Sciatic nerve (tissue), 2 donors: ENCODE data around the gene APOB. TPM values are rescaled to one million over a fixed set of nuclear protein-coding genes. Genes with fewer than 3 reads are reported as not detected.
A peak's percentile ranks its signal among the peaks of the same experiment; 100 is the strongest.

ENCODE experiments used
- ATAC-seq: fragments of 200-7000 bp; cut with Tn5 transposase; one replicate; pipeline ENCODE4 v1.9.1; 2020; ENCODE audit warnings: mild to moderate bottlenecking, moderate library complexity
- DNase-seq: peaks from one replicate; pipeline ENCODE4 v3.0.0-alpha.2; 2020; ENCODE audit warnings: low spot score
- intact Hi-C: fragments of 100-400 bp; cut with DNase I; formaldehyde crosslinking; loops from one replicate; pipeline ENCODE4 v1.14.2; 2022
- total RNA-seq: library from RNA; stranded (reverse); fragmentation: NEBNext Ultra II Directional; extraction: Animal tissue kit (Norgen Biotek cat#: 25700); gene quantifications from one replicate; pipeline ENCODE4 v1.2.1, GENCODE V29; 2021
- donor health status: DM: no; HTN: no; CAD: no.
- donor health status: DM: no; HTN: no; CAD: no.

Gene APOB, protein sequence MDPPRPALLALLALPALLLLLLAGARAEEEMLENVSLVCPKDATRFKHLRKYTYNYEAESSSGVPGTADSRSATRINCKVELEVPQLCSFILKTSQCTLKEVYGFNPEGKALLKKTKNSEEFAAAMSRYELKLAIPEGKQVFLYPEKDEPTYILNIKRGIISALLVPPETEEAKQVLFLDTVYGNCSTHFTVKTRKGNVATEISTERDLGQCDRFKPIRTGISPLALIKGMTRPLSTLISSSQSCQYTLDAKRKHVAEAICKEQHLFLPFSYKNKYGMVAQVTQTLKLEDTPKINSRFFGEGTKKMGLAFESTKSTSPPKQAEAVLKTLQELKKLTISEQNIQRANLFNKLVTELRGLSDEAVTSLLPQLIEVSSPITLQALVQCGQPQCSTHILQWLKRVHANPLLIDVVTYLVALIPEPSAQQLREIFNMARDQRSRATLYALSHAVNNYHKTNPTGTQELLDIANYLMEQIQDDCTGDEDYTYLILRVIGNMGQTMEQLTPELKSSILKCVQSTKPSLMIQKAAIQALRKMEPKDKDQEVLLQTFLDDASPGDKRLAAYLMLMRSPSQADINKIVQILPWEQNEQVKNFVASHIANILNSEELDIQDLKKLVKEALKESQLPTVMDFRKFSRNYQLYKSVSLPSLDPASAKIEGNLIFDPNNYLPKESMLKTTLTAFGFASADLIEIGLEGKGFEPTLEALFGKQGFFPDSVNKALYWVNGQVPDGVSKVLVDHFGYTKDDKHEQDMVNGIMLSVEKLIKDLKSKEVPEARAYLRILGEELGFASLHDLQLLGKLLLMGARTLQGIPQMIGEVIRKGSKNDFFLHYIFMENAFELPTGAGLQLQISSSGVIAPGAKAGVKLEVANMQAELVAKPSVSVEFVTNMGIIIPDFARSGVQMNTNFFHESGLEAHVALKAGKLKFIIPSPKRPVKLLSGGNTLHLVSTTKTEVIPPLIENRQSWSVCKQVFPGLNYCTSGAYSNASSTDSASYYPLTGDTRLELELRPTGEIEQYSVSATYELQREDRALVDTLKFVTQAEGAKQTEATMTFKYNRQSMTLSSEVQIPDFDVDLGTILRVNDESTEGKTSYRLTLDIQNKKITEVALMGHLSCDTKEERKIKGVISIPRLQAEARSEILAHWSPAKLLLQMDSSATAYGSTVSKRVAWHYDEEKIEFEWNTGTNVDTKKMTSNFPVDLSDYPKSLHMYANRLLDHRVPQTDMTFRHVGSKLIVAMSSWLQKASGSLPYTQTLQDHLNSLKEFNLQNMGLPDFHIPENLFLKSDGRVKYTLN (N-terminal part only)
- 2.9 TPM for total RNA-seq

DNA sequence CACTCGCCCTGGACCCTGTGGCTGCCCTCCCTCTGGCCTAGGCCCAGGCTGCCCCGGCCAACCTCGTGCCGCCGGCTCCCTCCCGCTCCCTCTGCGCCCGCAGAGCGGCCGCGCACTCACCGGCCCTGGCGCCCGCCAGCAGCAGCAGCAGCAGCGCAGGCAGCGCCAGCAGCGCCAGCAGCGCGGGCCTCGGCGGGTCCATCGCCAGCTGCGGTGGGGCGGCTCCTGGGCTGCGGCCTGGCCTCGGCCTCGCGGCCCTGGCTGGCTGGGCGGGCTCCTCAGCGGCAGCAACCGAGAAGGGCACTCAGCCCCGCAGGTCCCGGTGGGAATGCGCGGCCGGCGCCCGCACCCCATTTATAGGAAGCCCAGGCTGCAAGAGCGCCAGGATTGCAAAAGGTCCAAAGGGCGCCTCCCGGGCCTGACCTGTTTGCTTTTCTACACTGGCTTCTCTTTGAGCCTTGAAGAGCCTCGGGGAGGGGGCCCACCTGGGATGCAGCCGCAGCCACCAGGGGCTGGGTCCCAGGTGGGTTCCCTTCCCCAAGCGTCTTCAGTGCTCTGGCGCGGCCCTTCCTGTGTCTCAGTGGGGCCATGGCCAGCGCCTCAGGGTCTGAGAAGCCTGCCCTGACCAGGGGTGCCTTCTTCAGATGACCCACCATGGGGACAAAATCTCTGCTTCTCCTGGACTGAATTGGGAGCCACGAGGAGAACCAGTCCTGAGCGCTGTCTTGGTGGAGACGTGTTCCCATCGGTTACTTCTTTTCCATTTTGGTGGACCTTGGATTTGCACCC, at the start of gene APOB:
Gene APOB, minus strand, starts transcription at position 330 of the 789 bp plus-strand sequence. Its CDS starts 128 bp downstream, at position 202.
- DNase-seq (no peak), ATAC-seq (peak; percentile 56)
- intact Hi-C loops: loop anchor here (10.0 kb wide), 1 partner anchor 71 kb away; no protein-coding TSS in a partner anchor

DNA sequence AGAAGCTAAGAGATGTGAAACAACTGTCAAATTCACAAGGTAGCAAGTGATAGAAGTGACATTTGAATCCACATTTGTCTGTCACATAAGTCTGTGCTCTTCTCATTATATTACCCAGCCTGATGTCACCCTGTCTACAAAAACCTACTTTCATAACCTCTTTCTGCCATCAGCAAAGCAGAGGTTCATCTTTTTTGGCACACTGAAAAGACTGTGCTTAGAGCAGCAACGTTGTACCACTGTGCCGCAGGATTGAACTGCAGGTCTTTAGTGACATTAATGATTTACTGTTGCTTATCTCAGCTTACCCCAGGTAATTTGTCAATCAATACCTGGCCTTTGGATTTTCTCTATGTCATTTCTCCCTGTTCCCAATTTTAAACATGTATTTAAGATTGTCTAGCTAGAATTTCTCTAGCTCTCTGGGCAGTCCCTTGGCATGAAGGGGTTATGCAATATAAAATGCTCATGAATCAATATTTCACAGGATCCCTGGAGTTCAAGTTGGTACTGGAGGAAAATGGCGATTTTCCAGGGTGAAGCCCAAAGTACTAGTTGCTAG, 48.5 kb upstream of the APOB start:
- intact Hi-C loops: no loop called here
- DNase-seq: no peak
- no peak for ATAC-seq

DNA sequence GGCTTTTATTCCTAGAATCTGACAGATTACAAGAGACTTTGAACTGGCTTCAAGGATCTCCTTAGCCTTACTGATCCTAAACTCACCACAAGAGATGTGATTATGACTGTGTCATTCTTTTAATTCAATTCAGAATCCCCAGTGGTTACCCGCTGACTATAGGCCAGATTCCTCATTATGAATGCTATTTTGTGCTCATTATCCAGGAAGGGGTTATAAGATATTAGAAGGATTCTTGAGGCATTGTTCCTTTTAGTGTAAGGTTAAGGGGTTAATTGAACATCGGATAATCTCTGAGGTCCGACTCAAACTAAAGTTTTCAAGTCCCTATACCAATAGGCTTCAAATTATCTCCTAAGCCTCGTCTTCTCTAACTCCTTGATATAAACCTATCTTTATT, 40.5 kb upstream of the APOB start:
- no peak for ATAC-seq
- intact Hi-C loops: no loop called here
- DNase-seq: no peak

DNA sequence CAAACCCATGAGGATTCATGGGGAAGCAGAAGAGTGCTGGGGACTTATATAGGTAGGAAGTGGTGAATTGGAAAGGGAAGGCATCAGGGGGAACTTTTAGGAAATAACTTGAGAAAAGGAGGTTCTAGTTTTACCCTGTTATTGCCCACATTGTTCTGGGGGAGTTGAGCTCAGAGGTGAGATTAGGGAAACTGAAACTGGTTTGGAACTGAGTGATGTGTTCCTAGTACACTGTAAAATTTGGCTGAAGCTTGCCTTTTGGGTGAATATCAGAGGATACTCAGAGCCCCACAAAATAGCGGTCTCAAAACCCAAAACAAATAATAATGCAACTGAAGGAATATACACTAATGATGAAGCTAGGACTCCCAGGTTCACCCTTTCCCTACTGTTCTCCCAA, 39.6 kb upstream of the APOB start:
- intact Hi-C loops: no loop called here
- ATAC-seq (no peak), DNase-seq (no peak)

DNA sequence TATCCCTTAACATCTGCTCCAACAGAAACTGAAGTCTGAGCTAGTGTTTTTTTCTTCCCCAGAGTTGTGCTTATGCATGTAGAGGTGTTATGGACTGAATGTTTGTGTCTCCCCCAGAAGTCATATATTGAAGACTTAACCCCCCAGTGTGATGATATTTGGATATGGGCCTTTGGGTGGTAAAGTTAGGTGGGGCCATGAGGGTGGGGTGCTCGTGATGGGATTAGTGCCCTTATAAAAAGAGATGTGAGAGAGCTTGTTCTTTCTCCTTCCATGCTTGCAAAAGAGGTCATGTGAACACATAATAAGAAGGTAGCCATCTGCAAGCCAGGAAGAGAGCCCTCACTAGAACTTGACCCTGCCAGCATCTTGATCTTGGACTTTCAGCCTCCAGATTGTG, 34.4 kb upstream of the APOB start:
- DNase-seq (no peak), ATAC-seq (no peak)
- intact Hi-C loops: no loop called here

DNA sequence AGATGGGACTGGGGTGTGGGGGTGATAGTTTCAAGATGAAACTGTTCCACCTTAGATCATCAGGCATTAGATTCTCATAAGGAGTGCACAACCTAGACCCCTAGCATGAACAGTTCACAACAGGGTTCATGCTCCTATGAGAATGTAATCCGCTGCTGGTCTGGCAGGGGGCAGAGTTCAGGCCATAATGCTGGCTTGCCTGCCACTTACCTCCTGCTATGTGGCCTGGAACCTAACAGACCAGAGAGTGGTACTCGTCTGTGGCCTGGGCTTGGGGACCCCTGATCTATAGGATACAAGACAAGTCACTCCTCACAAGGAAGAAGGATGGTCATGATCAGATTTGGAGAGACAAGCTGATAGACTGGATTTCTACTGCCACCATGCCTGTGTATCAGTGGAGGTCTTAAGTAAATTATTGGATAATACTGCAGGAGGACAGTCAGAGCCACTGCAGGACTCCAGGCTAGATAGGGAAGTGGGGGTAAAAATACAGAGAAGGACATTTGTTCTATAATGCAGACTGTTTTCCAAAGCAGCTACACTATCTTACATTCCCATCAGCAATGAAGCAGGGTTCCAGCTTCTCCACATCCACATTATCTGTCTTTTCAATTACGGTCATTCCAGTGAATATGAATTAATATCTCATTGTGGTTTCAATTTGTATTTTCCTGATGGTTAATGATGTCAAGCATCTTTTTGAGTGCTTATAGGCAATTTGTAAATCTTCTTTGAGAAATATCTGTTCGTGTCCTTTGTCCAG, 28.8 kb upstream of the APOB start:
- no peak for ATAC-seq
- DNase-seq: no peak
- intact Hi-C loops: no loop called here

DNA sequence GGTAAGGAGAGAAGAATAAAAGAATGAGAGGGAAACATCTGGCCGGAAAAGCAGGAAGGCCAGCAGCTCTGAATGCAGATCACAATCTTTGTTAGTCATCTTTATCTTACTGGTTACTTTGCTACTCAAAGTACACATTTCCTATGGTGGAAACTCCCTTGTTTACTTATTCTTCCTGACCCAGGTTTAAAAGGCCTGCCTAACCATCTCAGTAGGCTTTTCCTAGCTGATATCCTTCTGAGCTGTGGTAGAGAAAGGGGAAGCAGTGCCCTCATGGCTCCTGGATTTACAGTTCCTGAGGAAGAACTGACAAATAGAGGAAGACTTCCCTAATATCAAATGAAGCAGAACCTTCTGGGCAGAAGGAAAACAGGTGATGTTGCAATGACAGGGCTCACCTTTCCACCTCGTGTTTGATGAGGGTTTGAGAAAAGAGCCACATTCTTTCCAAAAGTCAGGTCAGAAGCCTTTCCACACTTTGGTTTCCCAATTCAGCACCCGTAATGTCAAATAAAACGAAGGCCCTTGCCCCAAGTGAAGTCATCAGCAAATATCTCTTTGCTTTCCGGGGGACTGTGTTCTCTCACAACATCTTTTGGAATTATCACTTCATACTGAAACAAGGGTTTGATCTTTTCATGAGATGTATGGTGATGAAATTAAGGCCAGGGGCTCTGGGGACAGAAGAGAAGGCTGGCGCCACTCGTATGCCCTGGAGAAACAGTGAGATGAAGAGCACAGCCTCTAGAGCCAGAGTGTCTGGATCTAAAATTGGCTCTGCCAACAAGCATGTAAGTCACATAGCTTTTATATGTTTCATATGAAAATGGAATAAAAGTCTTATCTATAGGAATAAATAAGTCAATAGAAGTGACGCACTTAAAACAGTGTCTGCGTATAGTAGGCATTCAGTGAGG, 26.7 kb upstream of the APOB start:
- intact Hi-C loops: no loop called here
- no peak for ATAC-seq

DNA sequence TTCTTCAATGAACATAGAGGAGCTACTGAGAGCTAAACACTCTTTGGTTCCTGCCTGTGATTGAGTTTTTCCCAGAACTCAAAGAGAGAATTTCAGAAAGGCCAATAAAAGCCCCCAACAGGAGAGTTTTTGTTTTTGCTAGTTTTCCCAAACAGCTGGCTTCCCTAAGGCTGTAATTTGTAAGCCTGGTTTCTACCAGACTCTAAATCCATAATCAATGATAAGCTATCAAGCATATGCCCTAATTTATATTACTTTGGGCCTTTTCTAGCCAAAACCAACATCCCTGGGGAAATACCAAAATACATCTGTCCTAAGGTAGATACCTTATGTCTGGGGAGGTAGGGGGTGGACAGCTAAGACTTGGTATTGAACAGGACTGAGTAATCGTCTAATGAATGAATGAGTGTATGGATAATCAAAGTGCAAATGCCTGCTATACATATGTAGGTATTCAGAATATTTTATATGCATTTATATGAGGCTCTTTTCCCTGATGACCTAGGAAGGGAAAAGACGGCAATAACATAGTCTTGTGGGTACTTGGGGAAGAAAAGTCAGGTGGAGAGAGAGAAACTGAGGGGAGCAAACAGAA, 26.0 kb upstream of the APOB start:
- DNase-seq (no peak), ATAC-seq (no peak)
- intact Hi-C loops: no loop called here

More for the DNA sequence above, 26.7 kb upstream of the APOB start:
- DNase-seq: no peak

DNA sequence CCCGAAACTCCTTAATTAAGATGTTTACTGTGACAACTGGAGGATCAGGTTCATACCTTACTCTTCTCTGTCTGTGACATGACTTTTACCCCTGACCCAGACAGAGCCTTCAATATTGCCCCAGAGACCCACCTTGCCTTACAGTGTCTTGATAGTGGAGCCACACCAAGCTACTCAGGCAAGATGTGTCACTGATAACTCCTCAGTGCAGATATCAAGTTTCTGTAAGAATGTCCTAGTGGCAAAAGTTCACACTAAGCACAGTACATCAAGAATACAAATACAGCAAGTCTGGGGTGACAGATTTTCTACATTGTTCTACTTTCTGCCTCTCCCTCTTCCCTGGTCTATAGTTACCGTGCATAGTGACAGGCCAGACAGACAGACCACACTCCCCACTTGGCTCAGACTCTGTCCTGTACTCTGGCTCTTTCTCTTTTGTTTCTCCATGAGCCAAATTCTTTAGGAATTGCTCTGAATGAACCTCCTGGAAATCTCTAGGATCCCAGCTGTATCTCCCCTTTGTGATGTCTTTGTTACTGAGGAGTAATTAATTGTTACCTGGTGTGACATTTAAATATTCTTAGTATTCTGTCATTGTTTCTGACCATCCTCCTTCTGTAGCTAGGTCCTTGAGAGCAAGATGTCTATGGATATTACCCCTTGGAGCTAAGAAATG, 24.1 kb upstream of the APOB start:
- intact Hi-C loops: no loop called here
- DNase-seq (no peak), ATAC-seq (no peak)

DNA sequence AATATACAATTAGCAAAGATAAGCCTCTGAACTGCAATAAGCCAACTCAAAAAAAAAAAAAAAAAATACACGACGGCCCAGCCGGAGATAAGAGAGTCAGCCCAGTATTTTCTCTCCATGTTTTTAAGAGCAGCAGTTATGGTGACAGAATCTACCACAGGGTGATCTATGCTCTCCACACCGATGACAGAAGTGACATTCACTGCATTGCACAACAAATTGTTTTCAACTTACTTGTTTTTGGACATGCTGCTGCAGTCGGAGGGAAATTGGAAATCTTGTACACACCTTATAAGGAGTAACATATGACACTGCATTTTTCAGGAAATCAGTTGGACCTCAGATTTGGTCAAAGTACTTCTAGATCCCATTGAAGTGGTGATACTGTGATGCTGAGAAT, 23.3 kb upstream of the APOB start:
- ATAC-seq (no peak), DNase-seq (no peak)
- intact Hi-C loops: no loop called here

DNA sequence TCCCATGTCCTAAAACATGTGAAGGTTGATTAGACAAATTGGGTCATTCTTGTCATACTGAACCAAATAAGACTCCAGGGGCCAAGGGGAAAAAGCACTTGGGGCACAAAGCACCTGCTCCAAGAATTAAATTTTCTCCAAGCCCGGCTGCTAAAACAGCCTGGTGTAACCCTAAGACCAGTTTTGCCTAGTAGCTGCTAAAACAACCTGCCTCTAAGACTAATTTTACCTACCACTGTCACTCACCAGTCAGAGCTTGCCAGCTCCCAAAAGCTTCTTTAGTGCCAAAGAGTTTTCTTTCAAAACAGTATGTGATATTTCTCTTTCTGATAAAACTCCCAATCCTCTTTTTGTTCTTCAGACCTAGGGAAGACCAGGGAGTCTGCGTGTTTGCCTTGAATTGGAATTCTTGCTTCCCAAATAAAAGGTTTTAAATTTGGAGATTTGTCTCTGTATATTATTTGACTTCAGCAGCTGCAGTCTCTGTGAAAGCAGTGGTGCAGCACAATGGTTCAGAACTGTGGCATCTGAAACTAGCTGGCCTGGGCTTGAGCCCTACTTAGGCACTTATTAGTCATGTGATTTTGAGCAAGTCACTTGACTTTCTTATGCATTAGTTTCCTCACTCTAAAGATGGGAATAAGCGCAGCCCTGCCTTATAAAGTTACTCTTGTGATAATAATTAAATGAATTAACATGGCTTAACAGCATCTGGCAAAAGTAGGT, 16.2 kb upstream of the APOB start:
- intact Hi-C loops: no loop called here

DNA sequence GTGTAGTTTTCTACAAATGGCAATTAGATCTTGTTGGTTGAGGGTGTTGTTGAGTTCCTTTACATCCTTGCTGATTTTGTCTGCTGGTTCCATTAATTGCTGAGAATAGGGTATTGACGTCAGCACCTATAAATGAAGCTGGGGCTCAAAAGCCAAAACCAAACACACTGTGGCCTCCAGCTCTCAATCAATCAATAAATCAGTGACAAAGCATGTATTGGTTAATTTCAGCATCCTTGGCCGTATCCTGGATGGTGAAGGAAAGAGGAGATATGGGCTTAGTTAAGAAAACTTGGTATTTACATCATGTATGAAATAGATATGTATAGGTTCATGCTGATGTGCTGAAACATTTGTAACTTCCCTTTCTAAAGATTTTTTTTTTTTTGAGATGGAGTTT, 13.2 kb upstream of the APOB start:
- intact Hi-C loops: no loop called here
- no peak for ATAC-seq
- no peak for DNase-seq

More for the DNA sequence above, 16.2 kb upstream of the APOB start:
- DNase-seq (no peak), ATAC-seq (no peak)

DNA sequence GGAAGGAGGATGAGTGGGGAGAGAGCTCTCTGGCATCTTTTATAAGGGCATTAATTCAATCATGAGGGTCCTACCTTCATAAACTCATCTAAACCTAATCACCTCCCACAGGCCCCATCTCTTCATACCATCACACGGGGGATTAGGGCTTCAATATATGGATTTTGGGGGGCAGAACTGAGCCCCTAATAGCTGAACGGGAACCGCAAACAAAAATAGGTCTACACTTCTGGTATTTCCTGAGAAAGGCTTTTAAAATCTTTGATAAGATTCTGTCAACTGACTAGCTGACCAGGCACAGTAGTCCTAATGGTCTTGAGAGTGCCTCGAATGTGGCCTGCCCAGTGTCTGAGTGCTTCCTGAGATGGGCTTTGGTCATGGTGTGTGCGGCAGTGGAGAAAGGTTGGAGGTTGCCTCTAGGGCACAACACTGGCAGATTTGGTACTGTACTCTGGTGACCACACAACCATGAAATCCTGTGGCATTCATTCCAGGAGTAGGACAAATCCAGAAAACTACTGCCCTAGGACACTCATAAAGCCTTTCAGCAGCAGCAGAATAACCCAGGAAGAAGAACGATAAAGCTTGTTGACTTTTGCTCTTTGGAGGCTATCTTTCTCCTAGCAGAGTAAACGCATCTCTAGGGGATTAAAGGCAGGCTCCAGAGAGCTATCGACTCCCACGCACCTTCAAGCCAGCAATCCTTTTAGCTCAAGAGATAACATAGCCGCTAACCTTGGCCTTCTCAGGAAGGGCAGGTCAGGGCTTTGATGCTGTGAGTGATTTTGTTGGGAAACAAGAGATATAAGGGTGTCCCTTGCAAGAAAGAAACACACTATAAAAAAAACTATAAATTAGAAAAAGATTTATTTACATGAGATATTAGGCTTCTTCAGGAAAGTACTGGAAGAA, 12.3 kb upstream of the APOB start:
- DNase-seq: no peak
- ATAC-seq: no peak
- intact Hi-C loops: no loop called here

DNA sequence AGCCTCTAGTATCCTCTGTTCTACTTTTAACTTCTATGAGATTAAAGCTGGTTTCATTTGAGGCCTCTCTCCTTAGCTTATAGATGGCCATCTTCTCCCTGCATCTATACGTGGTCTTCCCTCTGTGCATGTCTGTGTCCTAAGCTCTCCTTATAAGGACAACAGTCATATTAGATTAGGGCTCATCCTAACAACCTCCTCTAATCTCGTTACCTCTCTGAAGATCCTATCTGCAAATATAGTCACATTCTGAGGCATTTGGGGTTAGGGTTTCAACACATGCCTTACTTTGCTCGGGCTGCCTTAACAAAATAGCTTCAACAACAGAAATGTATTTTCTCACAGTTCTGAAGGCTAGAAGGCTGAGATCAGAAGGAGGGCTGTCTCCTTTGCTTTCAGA, 11.6 kb upstream of the APOB start:
- intact Hi-C loops: no loop called here
- DNase-seq (no peak), ATAC-seq (no peak)
